ENCODE data around the gene KIF26B.

The KIF26B gene

DNA sequence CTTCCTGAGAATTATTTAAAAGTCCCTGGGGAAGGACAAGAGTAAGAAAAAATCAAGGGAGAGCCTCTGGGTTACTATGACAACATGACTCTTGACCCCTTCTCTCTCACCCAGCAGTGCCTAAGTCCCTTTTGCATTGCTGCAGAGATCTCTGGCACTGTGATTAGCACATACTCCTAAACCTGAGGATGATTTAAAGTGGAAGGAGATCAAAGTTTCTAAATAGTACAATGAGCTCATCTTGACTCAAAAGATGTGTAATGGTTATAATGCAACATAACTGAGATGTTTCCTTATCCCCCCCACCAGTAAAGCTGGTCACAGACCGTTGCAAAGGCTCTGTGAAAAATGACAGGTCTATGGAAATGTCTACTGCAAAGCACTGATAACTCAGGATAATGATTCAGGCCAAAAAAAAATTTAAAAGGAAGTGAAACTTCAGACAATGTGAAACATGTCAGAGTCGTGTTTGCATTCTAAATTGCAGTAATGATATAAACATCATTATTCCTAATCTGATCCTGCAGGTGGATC, 519.2 kb downstream of the KIF26B start:
- H3K4me3 ChIP-seq (ENCODE audit: low read depth, low read length), result no peak overlapping the region
- DNase-seq, result no peak
- no peaks in the 10 kb centered on the region for H3K4me1 ChIP-seq
- TF ChIP-seq CTCF (IDR thresholded peaks at IDR 0.05; ENCODE audit: low read depth, low read length), result no peak
- peaks cover 22% of the 10 kb centered on the region for H3K36me3 ChIP-seq
- H3K27me3 ChIP-seq, result no peaks in the 10 kb centered on the region
- H3K9me3 ChIP-seq, result no peaks in the 10 kb centered on the region

GRCh38 chr1:245677461-245678240, 522.9 kb downstream of the KIF26B start:
- TF ChIP-seq CTCF (IDR thresholded peaks at IDR 0.05; ENCODE audit: low read depth, low read length), result no peak
- no peak for DNase-seq
- no peaks in the 10 kb centered on the region for H3K9me3 ChIP-seq
- peaks cover under 1% of the 10 kb centered on the region for H3K4me1 ChIP-seq
- H3K4me3 ChIP-seq (ENCODE audit: low read depth, low read length), result no peak overlapping the region
- peaks cover 18% of the 10 kb centered on the region for H3K36me3 ChIP-seq
- H3K27me3 ChIP-seq, result no peaks in the 10 kb centered on the region

DNA sequence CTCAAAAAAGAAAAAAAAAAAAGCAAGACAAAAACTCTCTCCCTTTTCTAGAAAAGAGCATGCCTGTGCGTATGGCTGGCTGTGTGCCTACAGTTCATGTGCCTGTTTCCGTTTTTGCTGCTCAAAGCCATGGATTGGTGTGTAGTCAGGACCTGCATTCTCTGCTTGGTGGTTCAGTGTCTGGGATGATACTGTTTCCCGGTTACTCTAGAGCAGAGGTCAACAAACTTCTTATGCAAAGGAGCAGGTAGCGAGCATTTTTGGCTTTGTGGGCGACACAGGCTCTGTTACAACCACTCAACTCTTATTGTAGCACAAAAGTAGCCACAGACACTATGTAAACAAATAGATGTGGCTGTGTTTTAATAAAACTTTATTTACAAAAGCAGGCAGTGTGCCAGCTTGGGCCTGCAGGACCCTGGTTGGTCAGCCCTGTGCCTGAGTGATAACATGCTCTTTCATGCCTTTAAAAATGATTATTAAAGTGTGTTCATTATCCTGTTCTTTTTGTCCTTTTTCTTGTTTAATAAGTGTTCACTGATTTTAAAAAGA, 524.2 kb downstream of the KIF26B start:
- Histone ChIP-seq H3K36me3 (peaks cover 18% of the 10 kb centered on the region), H3K9me3 (no peaks in the 10 kb centered on the region), H3K4me1 (peaks cover 9% of the 10 kb centered on the region), H3K27me3 (no peaks in the 10 kb centered on the region), H3K4me3 (ENCODE audit: low read depth, low read length) (no peak overlapping the region)
- TF ChIP-seq CTCF (IDR thresholded peaks at IDR 0.05; ENCODE audit: low read depth, low read length), result no peak
- no peak for DNase-seq

DNA sequence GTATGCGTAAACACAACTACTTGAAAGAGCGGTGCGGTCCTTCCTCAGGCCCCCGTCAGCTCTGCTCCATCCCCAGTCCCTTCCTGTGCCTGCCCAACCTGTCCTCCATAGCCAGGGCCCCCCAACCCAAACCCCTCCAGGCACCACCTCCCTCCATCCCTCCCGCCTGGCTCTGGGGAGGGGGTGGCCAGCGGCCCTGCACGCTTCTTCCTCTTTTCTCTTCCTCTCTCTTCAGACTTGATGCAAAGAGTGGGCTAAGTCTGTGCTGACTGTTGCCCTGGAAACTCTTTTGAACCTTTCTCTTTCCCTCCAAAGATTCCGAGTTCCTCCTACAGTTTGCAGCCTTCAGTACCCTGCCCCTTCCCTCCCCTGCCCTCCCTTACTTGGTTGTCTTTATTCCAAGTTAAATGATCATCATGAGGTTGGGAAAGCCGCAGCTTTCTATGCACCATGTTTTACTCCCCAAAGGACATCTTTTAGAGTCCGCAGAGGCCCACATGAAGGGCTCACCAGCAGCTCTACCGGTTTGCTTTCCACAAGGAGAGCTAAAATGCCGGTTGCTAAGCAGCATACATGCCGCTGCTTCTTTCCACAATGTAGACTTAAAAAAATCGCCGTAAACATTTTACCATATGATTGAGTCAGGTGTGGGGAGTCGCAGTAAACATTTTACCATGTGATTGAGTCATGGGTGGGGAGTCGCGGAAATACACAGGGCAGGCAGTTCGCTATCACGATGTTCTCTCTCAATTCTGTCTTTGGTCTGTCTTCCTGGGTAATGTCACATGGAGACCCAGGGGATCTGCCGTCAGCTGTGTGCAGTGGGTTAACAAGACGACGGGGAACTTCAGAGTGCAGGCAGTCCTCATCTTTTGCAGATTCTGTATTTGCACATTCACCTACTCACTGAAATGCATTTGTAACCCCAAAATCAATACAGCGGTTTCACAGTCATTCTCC, 525.3 kb downstream of the KIF26B start:
- H3K4me3 ChIP-seq (ENCODE audit: low read depth, low read length), result no peak overlapping the region
- H3K27me3 ChIP-seq, result no peaks in the 10 kb centered on the region
- no peaks in the 10 kb centered on the region for H3K9me3 ChIP-seq
- peaks cover 17% of the 10 kb centered on the region for H3K4me1 ChIP-seq
- no peak for DNase-seq
- TF ChIP-seq CTCF (IDR thresholded peaks at IDR 0.05; ENCODE audit: low read depth, low read length), result no peak
- peaks cover 26% of the 10 kb centered on the region for H3K36me3 ChIP-seq

- Histone ChIP-seq H3K36me3 (peaks cover 43% of the 10 kb centered on the region), H3K4me1 (peaks cover 17% of the 10 kb centered on the region), H3K9me3 (no peaks in the 10 kb centered on the region), H3K27me3 (no peaks in the 10 kb centered on the region), H3K4me3 (ENCODE audit: low read depth, low read length) (peak overlapping the region; percentile 1; the same call in 1 of the 2 replicates)
- DNase-seq, result peak; percentile 86
- TF ChIP-seq CTCF (IDR thresholded peaks at IDR 0.05; ENCODE audit: low read depth, low read length), result no peak
Observed at GRCh38 chr1:245682638-245683628, 528.1 kb downstream of the KIF26B start.
